Mucosa of descending colon (tissue), 3 donors: ENCODE measurements around the gene GCC1. TPM values are rescaled to one million over a fixed set of nuclear protein-coding genes. Genes with fewer than 3 reads are reported as not detected.

ENCODE experiments used
- ATAC-seq: fragments of 200-7000 bp; cut with Tn5 transposase; one replicate; pipeline ENCODE4 v1.9.1; 2020; ENCODE audit warnings: mild to moderate bottlenecking, moderate library complexity
- DNase-seq, 3 donors: peaks; one replicate each; pipeline ENCODE4 v3.0.0-alpha.2; 2020
- H3K36me3 ChIP-seq: fragments of 200-600 bp; one replicate; pipeline ENCODE4 v1.8.0; 2021; ENCODE audit warnings: low read depth, mild to moderate bottlenecking
- H3K4me1 ChIP-seq: fragments of 200-600 bp; one replicate; pipeline ENCODE4 v1.8.0; 2021; ENCODE audit warnings: low read depth, mild to moderate bottlenecking
- H3K4me3 ChIP-seq: fragments of 200-600 bp; one replicate; pipeline ENCODE4 v1.8.0; 2021; ENCODE audit warnings: mild to moderate bottlenecking
- H3K9me3 ChIP-seq: fragments of 200-600 bp; one replicate; pipeline ENCODE4 v1.8.0; 2021; ENCODE audit warnings: mild to moderate bottlenecking
- intact Hi-C, 2 donors: fragments of 100-400 bp; cut with DNase I in 1 of 2; cut with micrococcal nuclease in 1 of 2; formaldehyde crosslinking; loops; one replicate each; pipeline versions ENCODE4 v1.11.0 to v1.11.1; 2022; cut with DNase I, micrococcal nuclease
- total RNA-seq, 3 donors: library from RNA; stranded (reverse); fragmentation: NEBNext Ultra II Directional in 2 of 3; extraction: Animal tissue kit (Norgen Biotek cat#: 25700) in 2 of 3; gene quantifications; one replicate each; pipeline versions ENCODE4 v1.2.1 to v1.2.4, GENCODE V29; 2021 to 2023
- TF ChIP-seq, protein P1 (sequence below): fragments of 200-600 bp; IDR thresholded peaks from one replicate; pipeline ENCODE4 v1.8.0; 2022; ENCODE audit warnings: antibody characterized with exemption, mild to moderate bottlenecking
- donor health status: DM: no; HTN: no; CAD: no; lungs with moderate emphysema.
- donor health status: DM: no; HTN: no; CAD: no.
- donor health status: DM: no; HTN: yes; CAD: no.

Gene GCC1
- total RNA-seq, 3 donors from 2014 or later = 14.8 to 18.0 (median 17.8) TPM

DNA sequence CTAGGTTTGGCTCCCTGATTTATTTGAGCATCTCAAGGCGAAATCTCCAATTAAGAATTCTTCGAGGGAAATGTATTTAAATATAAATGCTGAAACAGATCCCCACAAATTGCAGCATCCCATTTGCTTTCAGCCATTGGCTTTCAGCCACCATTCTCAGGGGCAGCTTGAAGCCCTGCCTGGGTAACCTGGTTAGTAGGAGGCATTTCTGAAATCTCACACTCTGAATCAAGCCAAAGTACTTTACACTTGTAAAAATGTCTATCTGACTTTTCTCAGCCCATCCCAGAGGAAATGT, 49.1 kb downstream of the GCC1 start:
- Histone ChIP-seq H3K9me3 (no peaks in the 10 kb centered on the region), H3K4me1 (no peaks in the 10 kb centered on the region), H3K4me3 (no peak overlapping the region), H3K36me3 (no peaks in the 10 kb centered on the region)
- TF ChIP-seq, protein P1, sequence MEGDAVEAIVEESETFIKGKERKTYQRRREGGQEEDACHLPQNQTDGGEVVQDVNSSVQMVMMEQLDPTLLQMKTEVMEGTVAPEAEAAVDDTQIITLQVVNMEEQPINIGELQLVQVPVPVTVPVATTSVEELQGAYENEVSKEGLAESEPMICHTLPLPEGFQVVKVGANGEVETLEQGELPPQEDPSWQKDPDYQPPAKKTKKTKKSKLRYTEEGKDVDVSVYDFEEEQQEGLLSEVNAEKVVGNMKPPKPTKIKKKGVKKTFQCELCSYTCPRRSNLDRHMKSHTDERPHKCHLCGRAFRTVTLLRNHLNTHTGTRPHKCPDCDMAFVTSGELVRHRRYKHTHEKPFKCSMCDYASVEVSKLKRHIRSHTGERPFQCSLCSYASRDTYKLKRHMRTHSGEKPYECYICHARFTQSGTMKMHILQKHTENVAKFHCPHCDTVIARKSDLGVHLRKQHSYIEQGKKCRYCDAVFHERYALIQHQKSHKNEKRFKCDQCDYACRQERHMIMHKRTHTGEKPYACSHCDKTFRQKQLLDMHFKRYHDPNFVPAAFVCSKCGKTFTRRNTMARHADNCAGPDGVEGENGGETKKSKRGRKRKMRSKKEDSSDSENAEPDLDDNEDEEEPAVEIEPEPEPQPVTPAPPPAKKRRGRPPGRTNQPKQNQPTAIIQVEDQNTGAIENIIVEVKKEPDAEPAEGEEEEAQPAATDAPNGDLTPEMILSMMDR = no peak
- DNase-seq = no peak
- no peak for ATAC-seq
- intact Hi-C loops = no loop called here

GRCh38 chr7:127535546-127536393, 49.6 kb downstream of the GCC1 start:
- intact Hi-C loops = no loop called here
- TF ChIP-seq, protein P1 = no peak

GRCh38 chr7:127534636-127535035, 50.8 kb downstream of the GCC1 start:
- Histone ChIP-seq H3K4me3 (no peak overlapping the region), H3K36me3 (no peaks in the 10 kb centered on the region), H3K4me1 (no peaks in the 10 kb centered on the region), H3K9me3 (no peaks in the 10 kb centered on the region)
- no peak for DNase-seq
- no peak for ATAC-seq
- TF ChIP-seq, protein P1 = no peak
- intact Hi-C loops = no loop called here

More at GRCh38 chr7:127535546-127536393, 49.6 kb downstream of the GCC1 start:
- ATAC-seq (no peak), DNase-seq (no peak)
- H3K4me3 ChIP-seq = no peak overlapping the region
- no peaks in the 10 kb centered on the region for H3K4me1 ChIP-seq
- no peaks in the 10 kb centered on the region for H3K9me3 ChIP-seq
- H3K36me3 ChIP-seq = no peaks in the 10 kb centered on the region

DNA sequence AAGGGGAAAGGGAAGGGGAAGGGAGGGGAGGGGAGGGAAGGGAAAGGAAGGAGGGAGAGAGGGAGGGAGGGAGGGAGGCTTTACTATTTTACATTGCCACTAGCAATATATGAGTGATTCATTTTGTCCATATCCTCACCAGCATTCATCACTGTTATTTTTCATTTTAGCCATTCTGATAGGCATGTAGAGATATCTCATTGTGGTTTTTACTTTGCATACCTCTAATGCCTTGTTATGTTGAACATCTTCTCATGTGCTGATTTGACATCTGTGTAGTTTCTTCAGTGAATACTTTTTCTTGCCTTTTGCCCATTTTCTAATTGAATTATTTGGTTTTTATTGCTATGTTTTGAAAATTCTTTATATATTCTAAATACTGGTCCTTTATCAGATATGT, 52.7 kb downstream of the GCC1 start:
- no peaks in the 10 kb centered on the region for H3K4me1 ChIP-seq
- no peaks in the 10 kb centered on the region for H3K9me3 ChIP-seq
- H3K36me3 ChIP-seq = no peaks in the 10 kb centered on the region
- DNase-seq (no peak), ATAC-seq (no peak)
- no peak overlapping the region for H3K4me3 ChIP-seq
- TF ChIP-seq, protein P1 = no peak
- intact Hi-C loops = no loop called here

GRCh38 chr7:127532151-127532550, 53.2 kb downstream of the GCC1 start:
- Histone ChIP-seq H3K4me3 (no peak overlapping the region), H3K9me3 (no peaks in the 10 kb centered on the region), H3K4me1 (no peaks in the 10 kb centered on the region), H3K36me3 (no peaks in the 10 kb centered on the region)
- DNase-seq (no peak), ATAC-seq (no peak)
- TF ChIP-seq, protein P1 = no peak
- intact Hi-C loops = no loop called here

Other genes starting within 250 kb of the GCC1 start
- 10 to 100 TPM; 26.9 to 38.7 (median 35.6) TPM for gene ZNF800, start 192.9 kb downstream of the GCC1 start, total RNA-seq
- gene ARF5, start 2.8 kb upstream of the GCC1 start, total RNA-seq = 100 to 1,000 TPM in 2 of 3 donors, 10 to 100 TPM in 1; 94.3 to 160 (median 141) TPM
- 1 to 10 TPM in 1 of 3 donors, under 1 TPM in 2; 0.35 to 1.0 (median 0.52) TPM for gene FSCN3, start 8.1 kb upstream of the GCC1 start, total RNA-seq
- 1 to 10 TPM in 1 of 3 donors, under 1 TPM in 1, not detected in 1; 0.96 to 1.8 TPM for gene PAX4, start 32.5 kb upstream of the GCC1 start, total RNA-seq
- gene SND1, start 66.6 kb upstream of the GCC1 start, total RNA-seq = 100 to 1,000 TPM in 2 of 3 donors, 10 to 100 TPM in 1; 99.0 to 131 (median 106) TPM